GF-D8 (cell line): ENCODE data around the gene LCE1C.

Experiments used
- DNase-seq: peaks from one replicate; lab custom pipeline; 2025; lab: John Stamatoyannopoulos, UW

LCE1C gene

DNA sequence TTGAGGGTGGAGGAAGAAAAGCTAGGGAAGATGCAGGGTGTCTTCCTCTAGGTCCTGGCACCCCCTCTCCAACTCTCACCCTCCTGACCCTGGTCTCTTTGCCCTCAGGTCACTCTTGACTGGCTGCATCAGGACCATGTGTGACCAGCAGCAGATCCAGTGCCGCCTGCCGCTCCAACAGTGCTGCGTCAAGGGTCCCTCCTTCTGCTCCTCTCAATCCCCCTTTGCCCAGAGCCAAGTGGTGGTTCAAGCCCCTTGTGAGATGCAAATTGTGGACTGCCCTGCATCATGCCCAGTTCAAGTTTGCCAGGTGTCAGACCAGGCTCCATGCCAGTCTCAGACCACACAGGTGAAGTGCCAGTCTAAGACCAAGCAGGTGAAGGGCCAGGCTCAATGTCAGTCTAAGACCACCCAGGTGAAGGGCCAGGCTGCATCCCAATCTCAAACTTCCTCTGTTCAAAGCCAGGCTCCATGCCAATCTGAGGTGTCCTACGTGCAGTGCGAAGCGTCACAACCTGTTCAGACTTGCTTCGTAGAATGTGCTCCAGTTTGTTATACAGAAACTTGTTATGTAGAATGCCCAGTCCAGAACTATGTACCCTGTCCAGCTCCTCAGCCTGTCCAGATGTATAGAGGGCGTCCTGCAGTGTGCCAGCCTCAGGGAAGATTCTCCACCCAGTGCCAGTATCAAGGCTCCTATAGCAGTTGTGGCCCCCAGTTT is 46.8 kb downstream of the LCE1C start:
- no peak for DNase-seq

DNA sequence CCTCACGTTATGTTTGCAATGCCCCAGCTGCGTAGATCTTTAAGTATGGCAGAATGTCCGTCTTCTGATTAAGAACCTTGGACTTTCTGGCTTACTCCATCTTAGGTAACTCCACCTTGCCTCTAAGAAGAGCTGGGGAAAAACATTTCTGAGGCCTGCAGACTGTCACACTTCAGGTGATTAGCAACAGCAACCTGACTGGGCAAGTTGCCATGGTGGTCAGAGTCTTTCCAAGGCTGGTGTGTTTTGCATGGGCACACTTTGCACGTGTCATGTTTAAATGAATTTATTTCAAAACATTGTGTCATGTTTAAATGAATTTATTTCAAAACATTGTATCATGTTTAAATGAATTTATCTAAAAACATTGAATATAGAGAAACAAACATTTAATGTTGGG is 47.8 kb downstream of the LCE1C start:
- DNase-seq = no peak

DNA sequence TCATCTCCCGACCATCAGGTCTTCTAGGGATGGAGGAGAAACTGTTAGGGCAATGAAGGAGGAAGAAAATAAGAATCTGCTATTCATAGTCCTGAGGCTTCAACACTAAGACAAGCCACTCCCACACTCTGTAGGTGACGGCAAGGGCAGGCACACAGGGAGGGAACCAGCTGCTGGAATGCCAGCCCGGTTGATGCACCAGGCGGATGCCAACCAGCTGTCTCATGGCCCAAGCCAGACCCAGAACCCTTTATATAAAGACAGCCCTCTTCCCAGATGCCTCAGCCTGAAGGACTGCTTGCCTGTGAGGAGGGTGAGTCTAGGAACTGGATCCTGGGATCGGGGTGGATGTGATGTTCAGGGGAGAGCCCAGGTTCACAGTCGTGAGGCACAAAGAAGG is 48.7 kb downstream of the LCE1C start, which contains the start of gene KPRP:
Gene KPRP, plus strand, starts transcription at position 279 of the 400 bp plus-strand sequence. CDS start 1,564 bp downstream, outside the sequence.
- DNase-seq = no peak

DNA sequence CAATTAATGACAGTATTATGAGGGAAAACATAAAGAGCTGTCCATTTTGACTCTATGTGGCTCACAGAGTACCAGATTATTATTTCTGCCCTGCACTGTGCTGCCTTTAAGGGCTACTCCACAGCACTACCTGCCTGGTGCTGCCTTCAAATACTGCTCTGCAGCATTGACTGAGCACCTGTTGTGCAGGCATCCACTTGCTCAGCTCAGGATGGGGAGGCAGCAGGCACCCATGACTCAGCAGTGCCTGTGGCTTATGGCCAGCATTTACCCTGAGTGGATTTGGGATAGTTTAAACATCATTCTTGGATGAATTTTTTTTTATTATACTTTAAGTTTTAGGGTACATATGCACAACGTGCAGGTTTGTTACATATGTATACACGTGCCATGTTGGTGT is 49.6 kb downstream of the LCE1C start:
- DNase-seq = no peak
